HG02840 (cell line): ENCODE measurements around the gene KISS1R.

Experiments
- ATAC-seq: cut with Tn5 transposase; IDR thresholded peaks from one replicate; pipeline ENCODE4 v1.9.1; 2021; ENCODE audit warnings: mild to moderate bottlenecking, moderate library complexity, moderate number of reproducible peaks; ENCODE audit not compliant: unreplicated experiment, low FRiP score

The KISS1R gene

DNA sequence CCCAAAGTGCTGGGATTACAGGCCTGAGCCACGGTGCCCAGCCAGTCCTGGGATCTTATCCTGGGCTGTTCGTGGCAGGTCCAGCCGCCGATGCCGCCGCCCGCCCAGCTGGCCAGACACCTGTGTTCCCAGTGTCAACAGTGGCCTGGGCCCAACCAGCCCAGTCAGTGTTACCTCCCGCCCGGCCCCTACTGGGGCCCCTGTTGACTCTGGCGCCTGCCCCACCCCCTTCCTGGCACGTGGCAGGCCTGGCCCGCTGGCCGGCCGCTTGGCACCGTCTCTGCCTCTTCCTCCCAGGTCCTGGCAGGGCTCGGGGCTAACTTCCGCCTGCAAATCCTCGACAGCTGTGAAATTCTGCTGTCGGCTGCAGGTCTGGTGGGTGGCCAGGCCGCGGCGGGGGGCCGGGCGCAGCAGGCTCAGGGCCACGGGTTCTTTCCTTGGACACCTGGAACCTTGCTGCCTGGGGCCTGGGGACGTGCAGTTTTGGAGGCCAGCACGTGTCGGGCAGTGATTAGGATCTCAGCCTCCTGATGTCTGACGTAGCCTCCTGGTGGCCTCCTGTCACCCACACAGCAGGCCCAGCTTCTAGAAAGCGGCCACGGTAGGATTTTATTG lies 17.8 kb downstream of the KISS1R start:
- no peak for ATAC-seq

DNA sequence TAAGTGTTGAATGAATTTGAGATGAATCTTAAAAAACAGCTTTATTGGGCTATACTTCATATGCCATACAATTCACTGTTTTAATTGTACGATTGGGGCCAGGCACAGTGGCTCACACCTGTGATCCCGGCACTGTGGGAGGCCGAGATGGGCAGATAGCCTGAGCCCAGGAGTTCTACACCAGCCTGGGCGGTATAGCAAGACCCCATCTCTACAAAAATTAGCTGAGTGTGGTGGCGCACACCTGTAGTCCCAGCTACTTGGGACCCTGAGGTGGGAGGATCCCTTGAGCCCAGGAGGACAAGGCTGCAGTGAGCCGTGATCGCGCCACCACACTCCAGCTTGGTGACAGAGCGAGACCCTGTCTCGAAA lies 19.0 kb downstream of the KISS1R start:
- ATAC-seq, result no peak

DNA sequence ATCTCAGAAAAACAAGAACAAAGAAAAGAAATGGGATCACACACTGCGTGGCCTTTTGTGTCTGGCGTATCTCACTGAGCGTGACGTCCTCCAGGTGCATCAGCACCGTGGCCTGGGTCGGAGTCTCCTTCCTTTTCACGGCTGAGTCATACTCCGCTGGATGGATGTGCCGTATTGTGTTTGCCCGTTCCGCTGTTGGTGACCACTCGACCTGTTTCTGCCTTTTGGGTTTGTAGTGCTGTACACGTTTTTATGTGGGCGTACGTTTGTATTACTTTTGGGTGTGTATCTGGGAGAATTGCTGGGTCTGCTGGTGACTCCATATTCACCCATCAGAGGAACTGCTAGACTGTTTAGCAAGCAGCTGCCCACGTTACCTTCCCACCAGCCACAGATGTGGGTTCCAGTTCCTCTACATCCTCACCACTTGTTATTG lies 20.1 kb downstream of the KISS1R start:
- no peak for ATAC-seq

DNA sequence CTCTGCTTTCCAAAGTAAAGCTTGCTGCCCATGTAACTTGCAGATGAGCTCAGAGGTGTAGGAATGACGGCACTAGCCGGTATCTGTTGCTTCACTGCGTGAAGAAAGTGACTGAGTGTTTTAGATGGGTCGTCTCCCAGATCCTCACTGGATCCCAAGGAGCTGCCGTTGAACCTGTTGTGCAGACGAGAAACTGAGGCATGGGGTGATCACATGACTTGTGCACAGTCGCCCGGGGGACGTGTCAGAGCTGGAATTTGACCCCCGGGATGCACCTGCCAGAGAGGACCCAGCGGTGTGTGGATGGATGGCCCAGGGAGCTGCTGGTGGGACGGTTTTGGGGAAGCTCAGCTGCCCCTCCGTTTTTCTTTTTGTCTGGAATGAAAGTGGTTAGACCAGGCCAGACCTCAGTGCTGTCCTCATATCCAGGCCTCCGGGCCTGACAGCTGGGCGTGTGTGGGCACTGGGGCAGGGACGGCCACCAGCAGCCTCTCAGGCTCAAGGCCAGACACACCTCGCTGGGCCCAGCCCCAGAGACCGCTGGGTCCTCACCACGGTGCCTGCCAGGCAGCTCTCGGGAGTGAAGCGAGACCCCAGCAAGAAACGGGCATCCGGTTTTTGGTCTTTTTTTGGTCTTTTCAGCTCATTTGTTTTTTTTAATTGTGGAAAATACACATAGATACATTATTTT lies 21.2 kb downstream of the KISS1R start:
- ATAC-seq, result no peak

DNA sequence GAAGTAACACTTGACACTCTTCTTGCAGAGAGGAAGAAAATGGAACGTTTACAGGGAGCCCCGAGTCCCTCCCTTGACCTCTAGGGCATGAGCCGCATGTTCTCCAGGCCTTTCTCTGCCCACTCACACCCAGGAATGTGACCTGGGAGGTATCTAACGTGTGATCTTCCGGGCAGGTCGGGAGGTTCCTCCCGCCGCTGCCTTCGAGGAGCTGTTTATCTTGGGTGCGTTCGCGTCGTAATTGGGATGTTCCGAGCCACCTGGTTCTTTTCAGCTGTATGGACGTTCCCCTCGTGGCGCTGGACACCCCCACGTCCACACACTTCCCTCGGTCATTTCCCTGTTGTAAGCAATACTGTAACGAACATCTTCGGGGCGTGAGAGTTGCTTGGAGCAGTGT lies 22.3 kb downstream of the KISS1R start:
- ATAC-seq, result no peak

DNA sequence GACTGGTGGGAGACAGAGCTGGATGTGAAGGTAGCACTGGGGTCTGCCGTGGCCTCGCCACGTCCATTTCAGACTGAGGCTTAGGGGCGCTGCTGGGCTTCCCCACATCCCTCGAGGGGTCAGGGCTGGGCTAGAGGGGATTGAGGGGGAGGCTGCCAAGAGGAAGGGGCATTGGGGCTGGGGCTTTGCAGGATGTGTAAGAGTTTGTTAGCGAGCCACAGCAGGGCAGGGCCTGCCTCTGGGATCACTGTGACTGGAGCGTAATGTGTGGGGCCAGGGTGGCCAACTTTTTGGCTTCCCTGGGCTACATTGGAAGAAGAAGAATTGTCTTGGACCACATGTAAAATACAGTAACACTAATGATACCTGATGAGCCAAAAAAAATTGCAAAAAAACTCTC lies 22.8 kb downstream of the KISS1R start:
- no peak for ATAC-seq

DNA sequence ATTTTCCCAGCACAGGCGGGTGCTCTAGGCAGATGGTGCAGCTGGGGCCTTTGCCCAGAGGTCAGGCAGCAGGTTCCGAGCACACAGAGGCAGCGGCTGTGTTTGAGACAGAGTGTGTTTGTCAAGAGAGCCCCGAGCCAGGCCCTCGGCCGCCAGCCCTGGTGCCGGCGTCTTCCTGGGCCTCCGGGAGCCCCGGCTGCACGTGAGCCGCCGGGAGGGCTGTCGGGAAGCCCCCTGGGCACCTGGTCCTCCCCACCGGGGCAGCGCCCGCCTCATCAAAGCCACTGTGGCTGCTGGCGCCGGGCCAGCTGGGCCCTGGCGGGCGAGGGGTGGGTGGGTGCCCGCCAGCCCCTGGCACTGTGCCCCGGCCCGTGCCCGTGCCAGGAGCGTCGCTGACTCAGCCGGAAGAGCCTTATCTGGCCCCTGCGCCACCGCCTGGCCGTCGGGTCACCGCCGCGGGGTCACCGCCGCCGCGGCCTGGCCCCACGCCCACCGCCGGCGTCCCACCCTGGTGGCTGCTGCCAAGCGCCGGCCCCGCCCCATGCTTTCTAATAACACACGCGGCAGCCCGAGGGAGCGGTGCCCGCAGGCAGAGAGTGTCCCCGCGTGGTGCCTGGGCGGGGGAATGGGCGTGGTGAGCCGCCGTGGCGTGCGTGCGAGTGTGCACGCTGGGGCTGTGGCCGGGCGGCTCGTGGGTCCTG lies 23.6 kb downstream of the KISS1R start:
- no peak for ATAC-seq

DNA sequence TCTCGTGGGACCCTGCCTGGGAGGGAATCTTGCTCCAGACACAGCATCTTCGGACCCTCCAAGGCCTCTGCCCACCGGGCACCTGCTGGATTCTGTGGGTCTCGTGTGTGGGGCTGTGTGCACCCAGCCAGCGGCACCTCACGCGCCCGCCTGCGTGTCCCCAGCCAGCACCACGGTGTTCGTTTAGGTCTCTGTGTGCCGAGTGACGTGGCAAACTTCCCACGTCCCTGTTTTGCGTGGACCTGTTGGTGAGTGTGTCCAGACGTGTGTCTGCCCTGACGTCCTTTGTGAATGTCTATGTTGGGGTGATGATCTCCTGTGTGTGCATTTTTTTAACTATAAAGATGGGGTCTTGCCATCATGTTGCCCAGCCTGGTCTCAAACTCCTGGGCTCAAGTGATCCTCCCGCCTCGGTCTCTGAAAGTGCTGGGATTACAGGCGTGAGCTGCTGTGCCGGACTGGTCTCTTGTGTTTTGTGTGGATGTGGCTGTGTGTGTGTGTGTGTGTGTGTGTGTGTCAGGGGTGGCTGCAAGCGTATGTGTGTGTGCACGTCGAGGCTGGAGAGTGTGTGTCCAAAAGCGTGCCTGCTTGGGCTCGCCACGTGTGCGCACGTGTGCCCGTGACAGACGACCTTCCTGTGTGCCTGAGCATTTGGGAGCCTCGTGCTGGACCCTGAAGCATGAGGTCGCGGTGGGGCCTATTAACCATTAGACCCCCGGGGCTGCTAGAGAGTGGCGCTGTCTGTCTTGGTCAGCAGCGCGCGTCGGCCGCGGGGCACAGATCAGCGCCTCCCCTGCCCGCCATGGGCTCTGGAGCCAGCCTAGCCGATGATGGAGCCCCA lies 24.4 kb downstream of the KISS1R start:
- ATAC-seq, result no peak

DNA sequence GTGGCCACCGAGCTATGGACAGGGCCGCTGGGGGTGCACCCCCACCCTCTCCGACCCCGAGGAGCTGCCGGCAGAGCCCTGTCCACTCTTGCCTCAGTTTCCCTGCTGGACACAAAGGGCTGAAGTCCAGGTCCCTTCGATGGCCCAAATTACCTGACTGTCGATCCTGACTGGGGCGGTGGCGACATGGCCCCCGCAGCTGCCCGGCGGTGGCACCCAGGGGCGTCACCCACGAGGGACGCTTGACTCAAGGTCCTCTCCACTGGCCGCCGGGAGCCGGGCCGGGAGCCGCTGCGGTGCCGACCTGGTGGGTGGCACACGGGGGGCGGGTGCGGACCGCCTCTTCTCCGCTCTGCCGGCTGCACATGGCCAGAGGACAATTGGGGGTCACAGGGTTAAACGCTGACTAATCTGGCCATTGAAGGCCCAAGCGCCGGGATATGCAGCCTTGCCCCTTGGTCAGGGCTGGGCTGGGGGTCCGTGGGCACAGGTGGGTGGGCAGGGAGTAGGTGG lies 25.1 kb downstream of the KISS1R start:
- no peak for ATAC-seq

DNA sequence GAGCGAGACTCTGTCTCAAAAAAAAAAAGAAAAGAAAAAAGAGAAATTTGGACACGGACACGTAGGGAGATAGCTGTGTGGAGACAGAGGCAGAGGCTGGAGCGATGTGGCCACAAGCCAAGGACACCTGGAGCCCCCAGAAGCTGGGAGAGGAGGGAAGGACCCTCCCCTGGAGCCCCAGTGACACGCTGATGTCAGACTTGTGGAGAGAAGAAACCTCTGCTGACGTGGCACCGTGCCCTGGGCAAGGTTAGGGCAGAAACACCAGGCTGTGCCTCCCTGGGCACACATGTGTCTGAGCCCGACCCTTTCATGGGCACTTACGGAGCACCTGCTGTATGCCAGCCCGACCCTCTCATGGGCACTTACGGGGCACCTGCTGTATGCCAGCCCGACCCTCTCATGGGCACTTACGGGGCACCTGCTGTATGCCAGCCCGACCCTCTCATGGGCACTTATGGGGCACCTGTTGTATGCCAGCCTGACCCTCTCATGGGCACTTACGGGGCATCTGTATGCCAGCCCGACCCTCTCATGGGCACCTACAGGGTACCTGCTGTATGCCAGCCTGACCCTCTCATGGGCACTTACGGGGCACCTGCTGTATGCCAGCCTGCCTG lies 26.5 kb downstream of the KISS1R start:
- no peak for ATAC-seq

DNA sequence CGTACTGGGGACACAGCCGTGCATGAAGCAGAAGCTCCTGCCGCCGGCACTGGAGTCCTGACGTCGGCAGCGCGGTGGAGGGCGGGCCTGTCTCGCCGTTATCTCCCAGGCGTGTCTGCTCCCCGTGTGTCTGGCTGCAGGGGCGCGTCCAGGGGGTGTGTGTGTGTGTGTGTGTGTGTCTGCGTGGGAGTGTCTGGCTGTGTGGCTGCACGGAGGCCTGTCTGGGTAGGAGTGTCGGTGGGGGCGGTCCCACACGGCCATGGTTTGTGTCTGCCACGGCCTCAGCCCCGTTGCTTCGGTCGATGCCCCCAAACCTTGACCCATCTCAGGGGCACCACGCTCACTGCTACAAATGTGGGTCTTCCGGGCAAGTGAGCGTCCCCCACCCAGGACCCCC lies 27.0 kb downstream of the KISS1R start:
- ATAC-seq, result no peak

DNA sequence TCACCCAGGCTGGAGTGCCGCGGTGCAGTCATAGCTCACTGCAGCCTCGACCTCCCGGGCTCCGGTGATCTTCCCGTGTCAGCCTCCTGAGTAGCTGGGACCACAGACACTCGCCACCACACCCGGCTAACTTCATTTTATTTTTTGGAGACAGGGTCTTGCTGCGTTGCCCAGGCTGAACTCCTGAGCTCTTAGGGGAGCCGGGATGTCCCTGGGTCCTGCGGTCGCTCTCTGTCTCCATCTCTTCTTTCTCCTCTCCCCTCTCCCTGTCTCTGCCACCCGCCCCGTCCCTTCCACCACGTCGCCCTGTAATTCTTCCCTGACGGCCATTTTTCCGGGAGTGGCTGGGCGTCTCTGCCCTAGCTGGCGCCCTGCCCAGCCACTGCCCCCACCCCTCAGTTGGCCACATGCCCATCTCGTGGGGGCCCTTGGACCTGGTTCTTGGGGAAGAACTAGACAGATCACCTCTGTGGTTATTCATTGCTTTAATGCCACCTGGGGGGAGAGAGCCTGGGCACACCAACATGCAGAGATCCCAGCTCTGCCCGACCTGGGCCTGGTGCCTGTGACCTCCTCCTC lies 27.6 kb downstream of the KISS1R start:
- no peak for ATAC-seq

DNA sequence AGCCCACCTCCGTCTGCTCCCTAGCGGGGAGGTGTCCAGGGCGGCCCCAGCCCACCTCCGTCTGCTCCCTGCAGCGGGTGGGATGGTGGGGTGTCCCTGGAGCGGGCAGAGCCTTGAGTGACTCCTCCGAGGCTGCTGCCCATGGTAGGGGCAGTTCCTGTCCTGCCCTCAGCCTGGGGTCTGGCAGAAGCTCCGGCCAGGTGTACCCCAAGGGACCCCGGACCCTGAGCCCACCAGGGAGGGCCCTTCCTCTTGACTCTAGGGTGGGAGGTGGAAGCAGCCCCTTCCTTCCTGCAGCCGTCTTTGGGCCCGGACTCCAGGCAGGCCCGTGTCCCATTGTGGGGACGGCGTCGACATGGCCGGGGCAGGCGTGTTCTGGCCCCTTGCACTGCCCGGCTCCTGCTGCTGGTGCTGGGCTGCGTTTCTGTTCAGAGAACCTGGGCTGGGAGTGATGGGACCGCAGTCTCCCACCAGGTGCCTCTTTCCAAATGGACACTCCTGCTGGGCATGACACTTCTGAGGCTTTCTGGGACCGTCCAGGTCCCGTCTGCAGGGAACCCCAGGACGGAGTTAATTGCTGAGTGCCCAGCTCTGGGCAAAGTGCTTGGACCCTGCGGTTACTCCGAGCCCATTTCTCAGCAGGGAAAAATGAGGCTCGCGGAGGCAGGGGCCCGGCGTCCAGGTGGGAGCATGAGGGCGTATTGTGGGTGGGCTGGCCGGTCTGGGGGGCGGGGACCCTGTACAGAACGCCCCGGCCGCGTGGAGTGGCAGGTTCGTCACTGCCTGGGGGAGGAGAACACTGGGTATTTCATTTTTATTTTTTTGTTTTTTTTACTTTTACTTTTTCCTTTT lies 28.5 kb downstream of the KISS1R start:
- ATAC-seq, result no peak

DNA sequence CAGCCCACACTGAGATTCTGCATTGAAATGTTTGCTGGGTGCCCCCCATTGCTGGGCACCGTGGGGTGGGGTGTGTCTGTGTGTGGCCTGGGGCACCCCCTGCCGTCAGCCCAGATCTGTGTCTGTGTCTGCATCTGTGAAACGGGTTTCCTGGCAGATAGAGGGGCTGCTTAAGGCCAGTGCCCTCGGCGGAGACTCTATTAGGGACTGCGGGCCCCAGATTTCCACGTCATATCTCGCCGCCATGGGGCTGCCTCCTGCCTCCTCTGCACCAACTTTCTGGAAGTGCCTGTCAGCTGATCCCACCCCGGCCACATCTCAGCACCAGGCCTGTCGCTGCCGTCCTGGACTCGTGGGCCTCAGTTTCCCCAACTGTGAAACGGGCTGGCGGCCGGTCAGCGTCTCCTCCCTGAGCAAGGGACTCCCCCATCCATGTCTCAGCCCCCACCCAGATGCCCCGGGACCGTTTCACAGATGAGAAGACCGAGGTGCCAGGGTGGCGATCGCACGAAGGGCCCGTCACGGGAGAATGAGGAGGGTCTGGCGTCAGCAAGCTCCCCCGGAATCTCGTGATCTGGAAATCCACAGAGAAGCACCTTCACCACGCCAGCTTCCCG lies 30.1 kb downstream of the KISS1R start:
- ATAC-seq, result peak; percentile 14

DNA sequence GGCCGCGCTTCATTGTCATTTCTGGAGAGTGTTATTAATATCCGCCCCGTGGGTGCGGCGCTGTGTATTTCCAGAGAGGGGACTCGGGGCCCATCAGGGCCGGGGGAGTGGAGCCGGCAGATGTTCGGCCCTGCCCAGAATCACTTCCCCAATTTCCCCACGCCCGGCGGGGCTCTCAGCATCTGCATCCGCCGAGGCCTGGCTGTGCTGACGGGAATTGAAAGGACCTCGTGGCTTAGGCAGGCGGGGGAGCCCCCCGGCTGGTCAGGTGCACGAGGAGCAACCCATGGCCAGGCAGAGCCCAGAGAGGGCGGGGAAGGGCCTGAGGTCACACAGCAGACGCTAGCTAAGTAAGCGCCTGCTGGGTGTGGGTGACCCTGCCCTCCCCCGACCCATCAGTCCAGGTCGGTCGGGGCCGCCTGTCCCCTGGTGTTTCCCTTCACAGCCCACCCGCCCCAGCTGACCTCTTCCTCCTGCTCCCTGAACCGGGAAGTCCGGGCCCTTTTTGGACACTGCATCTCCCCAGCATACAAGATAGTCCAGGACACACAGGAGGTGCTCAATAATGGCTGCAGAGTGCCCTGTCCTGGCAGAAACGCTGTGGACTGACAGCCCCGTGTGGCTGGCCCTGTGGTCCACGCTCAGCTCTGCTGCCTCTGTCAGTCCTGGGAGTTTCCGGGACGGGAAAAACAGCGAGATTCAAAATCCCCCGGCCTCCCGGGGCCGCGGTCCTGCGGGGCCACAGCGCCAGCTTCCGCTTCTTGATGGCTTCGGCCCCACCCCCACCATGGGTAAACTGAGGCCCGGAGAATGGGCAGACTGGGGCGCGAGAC lies 30.8 kb downstream of the KISS1R start:
- ATAC-seq, result peak; percentile 57

DNA sequence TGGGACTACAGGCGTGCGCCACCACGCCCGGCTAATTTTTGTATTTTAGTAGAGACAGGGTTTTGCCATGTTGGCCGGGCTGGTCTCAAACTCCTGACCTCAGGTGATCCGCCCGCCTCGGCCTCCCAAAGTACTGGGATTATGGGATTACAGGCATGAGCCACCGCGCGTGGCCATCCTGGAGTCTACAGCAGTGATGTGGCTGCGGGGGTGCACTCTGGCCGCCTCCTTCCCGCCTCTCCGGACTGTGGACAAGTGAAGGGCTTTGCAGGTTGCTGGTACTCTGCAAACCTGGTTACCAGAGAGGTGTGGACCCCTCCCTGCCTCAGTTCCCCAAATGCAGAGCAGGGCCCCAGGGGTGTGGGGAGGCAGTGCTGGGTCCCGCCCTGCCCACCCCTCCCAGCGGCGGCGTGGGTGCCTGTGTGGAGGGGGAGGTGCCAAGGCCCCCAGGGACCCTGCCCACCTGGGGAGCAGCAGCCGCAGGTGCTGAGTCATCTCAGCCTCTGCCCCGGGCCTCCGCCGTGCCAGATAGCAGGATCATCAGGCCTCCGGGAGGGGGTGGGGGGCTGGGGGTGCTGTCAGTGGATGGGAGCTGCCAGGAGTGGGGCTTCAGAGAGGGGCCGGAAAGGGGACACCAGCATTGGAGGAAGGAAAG lies 31.8 kb downstream of the KISS1R start:
- ATAC-seq, result no peak

DNA sequence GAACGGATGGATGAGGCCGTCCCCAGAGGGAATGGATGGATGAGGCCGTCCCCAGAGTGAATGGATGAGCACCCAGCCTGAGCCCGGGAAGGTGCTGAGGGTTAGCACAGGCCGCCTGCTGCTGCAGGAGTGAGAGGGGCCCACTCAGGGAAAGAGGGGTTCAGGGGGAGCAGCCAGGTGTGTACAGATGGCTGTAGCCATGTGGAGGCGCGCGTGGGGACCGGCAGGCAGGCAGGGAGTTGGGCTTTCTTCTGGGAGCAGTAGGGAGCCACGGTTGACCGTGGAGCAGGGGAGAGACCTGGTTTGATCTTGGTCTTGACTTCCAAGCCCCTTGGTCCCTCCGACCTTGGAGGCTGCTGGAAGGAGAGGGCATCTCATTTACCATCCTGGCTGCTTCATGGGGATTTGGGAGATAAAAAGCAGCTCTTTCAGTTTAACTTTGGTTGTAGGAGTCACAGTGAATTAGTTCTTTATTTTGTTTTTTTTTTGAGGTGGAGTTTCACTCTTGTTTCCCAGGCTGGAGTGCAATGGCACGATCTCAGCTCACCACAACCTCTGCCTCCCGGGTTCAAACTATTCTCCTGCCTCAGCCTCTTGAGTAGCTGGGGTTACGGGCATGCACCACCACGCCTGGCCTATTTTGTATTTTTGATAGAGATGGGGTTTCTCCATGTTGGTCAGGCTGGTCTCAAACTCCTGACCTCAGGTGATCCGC lies 33.4 kb downstream of the KISS1R start:
- no peak for ATAC-seq
